Lower lobe of right lung (tissue), 2 donors: ENCODE results near the gene CAMTA2. TPM values are rescaled to one million over a fixed set of nuclear protein-coding genes. Genes with fewer than 3 reads are reported as not detected.

Experiments
- ATAC-seq, 2 donors: fragments of 200-7000 bp; cut with Tn5 transposase; one replicate each; pipeline ENCODE4 v1.9.1; 2020 to 2022; ENCODE audit warnings: mild to moderate bottlenecking in 2 of 2, moderate library complexity in 2 of 2
- DNase-seq: peaks from one replicate; pipeline ENCODE4 v3.0.0-alpha.2; 2020
- H3K27ac ChIP-seq: fragments of 200-600 bp; one replicate; pipeline ENCODE4 v1.8.0; 2022
- H3K27me3 ChIP-seq: fragments of 200-600 bp; one replicate; pipeline ENCODE4 v1.8.0; 2022; ENCODE audit warnings: low read depth
- H3K36me3 ChIP-seq: fragments of 200-600 bp; one replicate; pipeline ENCODE4 v1.8.0; 2022; ENCODE audit warnings: mild to moderate bottlenecking
- H3K4me1 ChIP-seq: fragments of 200-600 bp; one replicate; pipeline ENCODE4 v1.8.0; 2022
- H3K4me3 ChIP-seq: fragments of 200-600 bp; one replicate; pipeline ENCODE4 v1.8.0; 2022; ENCODE audit warnings: mild to moderate bottlenecking
- H3K9me3 ChIP-seq: fragments of 200-600 bp; one replicate; pipeline ENCODE4 v1.8.0; 2022
- CTCF ChIP-seq: fragments of 200-600 bp; IDR thresholded peaks from one replicate; pipeline ENCODE4 v1.8.0; 2022; ENCODE audit warnings: antibody characterized with exemption, mild to moderate bottlenecking
- intact Hi-C: fragments of 100-400 bp; cut with DNase I; formaldehyde crosslinking; loops from one replicate; pipeline ENCODE4 v1.11.0; 2022
- total RNA-seq: library from RNA; stranded (reverse); fragmentation: NEBNext Ultra II Directional; extraction: Animal tissue kit (Norgen Biotek cat#: 25700); gene quantifications from one replicate; pipeline ENCODE4 v1.2.1, GENCODE V29; 2021
- donor health status: DM: no; HTN: yes; CAD: no; lungs with severe emphysema.

Gene CAMTA2
- total RNA-seq, 1 donor from 2014 or later: 49.9 TPM

GRCh38 chr17:4967539-4968485, 19.7 kb downstream of the CAMTA2 start, which contains the start of gene SPAG7:
Gene SPAG7, minus strand, starts transcription at chr17:4967817. Its CDS starts 13 bp downstream, at chr17:4967804.
- ATAC-seq (peak; percentile 88 to 94), DNase-seq (peak; percentile 96)
- Histone ChIP-seq H3K27me3 (no peaks in the 10 kb centered on the region), H3K36me3 (peaks cover 37% of the 10 kb centered on the region), H3K27ac (peak within 1 kb of the TSS; percentile 93), H3K4me3 (peak within 1 kb of the TSS; percentile 94), H3K9me3 (no peaks in the 10 kb centered on the region), H3K4me1 (peaks cover 41% of the 10 kb centered on the region)
- TF ChIP-seq CTCF: no peak
- intact Hi-C loops: no loop called here

- no peaks in the 10 kb centered on the region for H3K27me3 ChIP-seq
- H3K27ac ChIP-seq: peak overlapping the region; percentile 93
- intact Hi-C loops: no loop called here
- ATAC-seq (peak; percentile 95), DNase-seq (peak; percentile 99)
- peaks cover 28% of the 10 kb centered on the region for H3K36me3 ChIP-seq
- peaks cover 39% of the 10 kb centered on the region for H3K4me1 ChIP-seq
- H3K9me3 ChIP-seq: no peaks in the 10 kb centered on the region
- no peak for TF ChIP-seq CTCF
- H3K4me3 ChIP-seq: peak overlapping the region; percentile 94
Measured at GRCh38 chr17:4966844-4967538, 20.5 kb downstream of the CAMTA2 start.

GRCh38 chr17:4965311-4965986, 22.0 kb downstream of the CAMTA2 start:
- no peak for TF ChIP-seq CTCF
- H3K4me3 ChIP-seq: peak overlapping the region; percentile 94
- peaks cover 39% of the 10 kb centered on the region for H3K4me1 ChIP-seq
- H3K9me3 ChIP-seq: no peaks in the 10 kb centered on the region
- intact Hi-C loops: no loop called here
- no peak for DNase-seq
- peaks cover 22% of the 10 kb centered on the region for H3K36me3 ChIP-seq
- H3K27me3 ChIP-seq: no peaks in the 10 kb centered on the region
- ATAC-seq: no peak
- no peak overlapping the region for H3K27ac ChIP-seq

- ATAC-seq: no peak
- Histone ChIP-seq H3K9me3 (no peaks in the 10 kb centered on the region), H3K4me3 (no peak overlapping the region), H3K27ac (no peak overlapping the region), H3K27me3 (no peaks in the 10 kb centered on the region), H3K4me1 (peaks cover 3% of the 10 kb centered on the region), H3K36me3 (peaks cover 33% of the 10 kb centered on the region)
- intact Hi-C loops: no loop called here
- TF ChIP-seq CTCF: no peak
- DNase-seq: no peak
Measured at GRCh38 chr17:4960279-4960922, 27.1 kb downstream of the CAMTA2 start.
